Fibroblast of lung (primary cell): Measurements from ENCODE around the gene TNFRSF18. TPM values are rescaled to one million over a fixed set of nuclear protein-coding genes. Genes with fewer than 3 reads are reported as not detected.
"Not testable (repeated sequence)": the region's sequence is repeated elsewhere in the genome, so short reads cannot be mapped to it uniquely, and the experiment has no call there.

ENCODE experiments used
- DNase-seq, 2 donors: peaks; one replicate each; pipeline versions ENCODE4 v3.0.0 to v3.0.0-alpha.2; 2010; ENCODE audit warnings: low read depth in 2 of 2
- H2AFZ ChIP-seq: 2 replicates; pipeline ENCODE4 v1.5.1; 2012; ENCODE audit warnings: low read length, control low read depth, inconsistent platforms
- H3K27ac ChIP-seq: 2 replicates; pipeline ENCODE4 v1.5.1; 2011; ENCODE audit warnings: low read length, control low read depth; ENCODE audit not compliant: insufficient read depth
- H3K27me3 ChIP-seq: 2 replicates; pipeline ENCODE4 v1.5.1; 2011; ENCODE audit warnings: mild to moderate bottlenecking, low read length; ENCODE audit not compliant: control insufficient read depth, insufficient read depth
- H3K36me3 ChIP-seq: 2 replicates; pipeline ENCODE4 v1.5.1; 2011; ENCODE audit warnings: low read length; ENCODE audit not compliant: control insufficient read depth, insufficient read depth
- H3K4me1 ChIP-seq: 2 replicates; pipeline ENCODE4 v1.5.1; 2011; ENCODE audit warnings: low read length; ENCODE audit not compliant: control insufficient read depth, insufficient read depth; ENCODE audit errors: extremely low read depth
- H3K4me2 ChIP-seq: 2 replicates; pipeline ENCODE4 v1.5.1; 2011; ENCODE audit warnings: low read length, control low read depth; ENCODE audit not compliant: insufficient read depth; ENCODE audit errors: extremely low read depth
- H3K4me3 ChIP-seq, 4 experiments: fragments of 200-600 bp in 1 of 4; sonication (generic) in 1 of 4; replicated peaks in 1 of 4; 2 replicates each; pipeline ENCODE4 v1.5.1; 2011 to 2016; ENCODE audit warnings: low read length in 4 of 4, low read depth in 3 of 4, mild to moderate bottlenecking in 3 of 4, control low read depth in 2 of 4, inconsistent platforms in 1 of 4, mixed read lengths in 1 of 4; ENCODE audit not compliant: insufficient read depth in 1 of 4; ENCODE audit errors: control extremely low read depth in 1 of 4
- H3K79me2 ChIP-seq: 2 replicates; pipeline ENCODE4 v1.5.1; 2012; ENCODE audit warnings: mild to moderate bottlenecking, low read length, inconsistent platforms; ENCODE audit not compliant: control insufficient read depth, insufficient read depth
- H3K9ac ChIP-seq: 2 replicates; pipeline ENCODE4 v1.5.1; 2011; ENCODE audit warnings: mild to moderate bottlenecking, low read length, control low read depth; ENCODE audit not compliant: insufficient read depth
- H3K9me3 ChIP-seq: 2 replicates; pipeline ENCODE4 v1.5.1; 2012; ENCODE audit warnings: low read depth, low read length; ENCODE audit not compliant: control insufficient read depth, insufficient read depth
- H4K20me1 ChIP-seq: 2 replicates; pipeline ENCODE4 v1.5.1; 2011; ENCODE audit warnings: low read length; ENCODE audit not compliant: control insufficient read depth, insufficient read depth; ENCODE audit errors: extremely low read depth
- EZH2 ChIP-seq: IDR thresholded peaks from 2 replicates; pipeline ENCODE4 v1.5.1; 2012; ENCODE audit warnings: low read length, control low read depth, mild to moderate bottlenecking; ENCODE audit errors: missing control alignments
- polyA plus RNA-seq, 2 donors: library from polyadenylated mRNA; depleted of rRNA in 1 of 2; stranded (reverse) in 1 of 2; unstranded in 1 of 2; fragments of >200 nt; gene quantifications; 2 replicates each; pipeline ENCODE4 v1.2.1, GENCODE V29; 2011 to 2012; ENCODE audit warnings: missing spikeins in 1 of 2
- total RNA-seq: library from RNA; depleted of rRNA; stranded (reverse); fragments of >200 nt; gene quantifications from 2 replicates; pipeline ENCODE4 v1.2.1, GENCODE V29; 2014
- TF ChIP-seq, protein P1 (sequence below), 2 donors: IDR thresholded peaks in 1 of 2; conservative IDR thresholded peaks in 1 of 2; 1 replicate in 1 of 2; 2 replicates in 1 of 2; pipeline ENCODE4 v1.5.1; 2011 to 2012; ENCODE audit warnings: low read length in 2 of 2, control low read depth in 1 of 2, inconsistent platforms in 1 of 2, low read depth in 1 of 2, mild to moderate bottlenecking in 1 of 2

Gene TNFRSF18
- total and polyA plus RNA-seq, 2 donors (not counting 1 experiment from before 2014, with no cell fraction given), result 1.3 TPM; not detected in 1

DNA sequence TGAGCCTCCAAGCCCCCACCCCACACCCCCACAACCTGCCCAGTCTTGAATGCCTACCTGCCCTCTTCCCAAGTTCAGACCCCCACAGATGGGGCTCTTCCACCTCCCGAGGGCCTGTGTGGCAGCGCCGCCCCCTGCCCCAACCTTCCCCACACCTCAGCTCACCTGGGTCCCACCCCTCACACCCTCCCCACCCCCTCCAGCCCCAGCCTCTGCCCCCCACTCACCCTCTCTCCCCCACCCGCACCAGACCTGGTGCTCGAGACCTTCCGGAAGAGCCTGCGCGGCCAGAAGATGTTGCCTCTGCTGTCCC lies 9.2 kb downstream of the TNFRSF18 start:
- Histone ChIP-seq H3K4me2 (no peak overlapping the region), H3K9ac (no peak overlapping the region), H3K27me3 (no peaks in the 10 kb centered on the region), H3K27ac (no peak overlapping the region), H3K9me3 (no peaks in the 10 kb centered on the region), H3K36me3 (no peaks in the 10 kb centered on the region), H3K79me2 (no peaks in the 10 kb centered on the region), H2AFZ (no peak overlapping the region), H3K4me1 (no peaks in the 10 kb centered on the region), H4K20me1 (no peaks in the 10 kb centered on the region), H3K4me3 (no peak overlapping the region)
- TF ChIP-seq EZH2, result no peak
- TF ChIP-seq, protein P1, sequence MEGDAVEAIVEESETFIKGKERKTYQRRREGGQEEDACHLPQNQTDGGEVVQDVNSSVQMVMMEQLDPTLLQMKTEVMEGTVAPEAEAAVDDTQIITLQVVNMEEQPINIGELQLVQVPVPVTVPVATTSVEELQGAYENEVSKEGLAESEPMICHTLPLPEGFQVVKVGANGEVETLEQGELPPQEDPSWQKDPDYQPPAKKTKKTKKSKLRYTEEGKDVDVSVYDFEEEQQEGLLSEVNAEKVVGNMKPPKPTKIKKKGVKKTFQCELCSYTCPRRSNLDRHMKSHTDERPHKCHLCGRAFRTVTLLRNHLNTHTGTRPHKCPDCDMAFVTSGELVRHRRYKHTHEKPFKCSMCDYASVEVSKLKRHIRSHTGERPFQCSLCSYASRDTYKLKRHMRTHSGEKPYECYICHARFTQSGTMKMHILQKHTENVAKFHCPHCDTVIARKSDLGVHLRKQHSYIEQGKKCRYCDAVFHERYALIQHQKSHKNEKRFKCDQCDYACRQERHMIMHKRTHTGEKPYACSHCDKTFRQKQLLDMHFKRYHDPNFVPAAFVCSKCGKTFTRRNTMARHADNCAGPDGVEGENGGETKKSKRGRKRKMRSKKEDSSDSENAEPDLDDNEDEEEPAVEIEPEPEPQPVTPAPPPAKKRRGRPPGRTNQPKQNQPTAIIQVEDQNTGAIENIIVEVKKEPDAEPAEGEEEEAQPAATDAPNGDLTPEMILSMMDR (conservative IDR thresholded peaks at IDR 0.05 in 1 of 2, IDR thresholded peaks at IDR 0.05 in 1 of 2; ENCODE audit: low read depth in 1 of 2, low read length in 2 of 2), result no peak
- DNase-seq, result no peak

DNA sequence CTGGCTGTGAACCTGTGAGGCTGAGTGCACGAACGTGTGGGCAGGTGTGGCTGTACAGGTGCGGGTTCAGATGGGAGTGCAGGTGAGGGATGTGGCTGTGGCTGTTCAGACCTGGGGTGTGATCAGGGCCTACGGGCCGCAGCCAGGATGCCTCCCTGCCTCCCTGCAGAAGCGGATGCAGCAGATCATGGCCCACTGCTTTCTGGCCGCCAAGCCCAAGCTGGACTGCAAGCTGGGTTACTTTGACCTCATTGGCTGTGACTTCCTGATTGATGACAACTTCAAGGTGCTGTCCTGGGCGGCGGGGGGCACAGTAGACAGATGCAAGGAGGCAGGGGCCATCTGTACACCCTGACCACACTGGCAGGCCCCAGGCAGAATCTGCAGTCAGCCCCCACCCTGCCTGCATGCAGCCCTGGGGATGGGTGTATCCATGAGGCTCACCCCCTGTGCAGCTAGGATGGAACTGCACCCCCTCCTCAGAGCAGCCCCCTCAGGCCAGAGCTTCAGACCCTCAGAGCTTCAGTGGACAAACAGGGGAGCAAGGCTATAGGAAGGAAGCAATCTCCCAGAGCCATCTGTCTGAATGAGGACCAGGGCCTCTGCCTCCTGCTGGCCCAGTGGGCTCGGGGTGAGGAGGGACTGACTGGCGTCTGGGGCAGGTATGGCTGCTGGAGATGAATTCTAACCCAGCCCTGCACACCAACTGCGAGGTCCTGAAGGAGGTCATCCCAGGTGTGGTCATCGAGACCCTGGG lies 9.8 kb downstream of the TNFRSF18 start:
- DNase-seq, result no peak
- H3K4me3 ChIP-seq, result no peak overlapping the region
- no peaks in the 10 kb centered on the region for H3K36me3 ChIP-seq
- H3K9ac ChIP-seq, result no peak overlapping the region
- H3K4me2 ChIP-seq, result no peak overlapping the region
- H3K27ac ChIP-seq, result no peak overlapping the region
- H3K27me3 ChIP-seq, result no peaks in the 10 kb centered on the region
- H2AFZ ChIP-seq, result no peak overlapping the region
- H3K9me3 ChIP-seq, result no peaks in the 10 kb centered on the region
- H4K20me1 ChIP-seq, result no peaks in the 10 kb centered on the region
- H3K79me2 ChIP-seq, result no peaks in the 10 kb centered on the region
- TF ChIP-seq EZH2, result no peak
- TF ChIP-seq, protein P1 (conservative IDR thresholded peaks at IDR 0.05 in 1 of 2, IDR thresholded peaks at IDR 0.05 in 1 of 2; ENCODE audit: low read depth in 1 of 2, low read length in 2 of 2), result no peak
- H3K4me1 ChIP-seq, result no peaks in the 10 kb centered on the region

DNA sequence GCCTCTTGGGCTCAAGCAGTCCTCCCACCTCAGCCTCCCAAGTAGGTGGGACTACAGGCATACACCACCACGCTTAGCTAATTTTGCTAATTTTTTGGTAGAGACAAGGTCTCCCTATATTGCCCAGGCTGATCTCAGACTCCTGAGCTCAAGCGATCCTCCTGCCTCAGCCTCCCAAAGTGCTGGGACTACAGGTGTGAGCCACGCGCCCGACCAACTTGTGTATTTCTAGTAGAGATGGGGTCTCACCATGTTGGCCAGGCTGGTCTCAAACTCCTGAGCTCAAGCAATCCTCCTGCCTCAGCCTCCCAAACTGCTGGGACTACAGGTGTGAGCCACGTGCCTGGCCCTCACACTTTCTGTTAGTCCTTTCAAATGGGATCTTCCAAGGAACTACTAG lies 10.7 kb downstream of the TNFRSF18 start:
- H4K20me1 ChIP-seq, H3K4me2 ChIP-seq, H2AFZ ChIP-seq, DNase-seq, H3K4me3 ChIP-seq, H3K79me2 ChIP-seq, H3K36me3 ChIP-seq, H3K9ac ChIP-seq, H3K4me1 ChIP-seq, H3K27ac ChIP-seq, H3K9me3 ChIP-seq, H3K27me3 ChIP-seq: not testable (repeated sequence)
